ENCODE data around the gene CYBA. TPM values are rescaled to one million over a fixed set of nuclear protein-coding genes. Genes with fewer than 3 reads are reported as not detected.

CYBA gene
- total RNA-seq, 2 donors from 2014 or later = 82.0 to 132 TPM

DNA sequence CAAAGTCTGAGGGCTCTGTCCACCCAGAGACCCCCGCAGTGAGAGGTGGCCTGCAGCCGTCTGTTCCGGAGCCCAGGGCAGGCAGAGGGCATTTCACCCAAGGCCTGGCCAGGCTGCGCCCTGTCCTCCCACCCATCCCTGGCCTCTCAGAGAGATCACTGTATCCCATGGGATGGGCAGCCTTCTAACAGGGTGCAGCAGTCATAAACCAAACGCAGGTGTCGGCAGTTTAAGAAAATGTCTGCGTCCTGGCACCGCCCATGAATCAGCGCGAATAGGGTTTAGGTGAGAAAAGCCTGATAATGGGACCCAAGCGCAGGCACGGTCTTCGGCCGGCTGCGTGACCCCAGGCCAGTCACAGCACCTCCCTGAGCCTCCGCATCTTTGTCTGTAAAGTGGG, 5.4 kb downstream of the CYBA start:
- Histone ChIP-seq H3K36me3 (no peaks in the 10 kb centered on the region), H3K9me3 (no peaks in the 10 kb centered on the region), H3K27me3 (no peaks in the 10 kb centered on the region), H3K27ac (no peak overlapping the region), H3K4me3 (no peak overlapping the region), H3K4me1 (peaks cover 0 to 14% of the 10 kb centered on the region in 2 donors)
- TF ChIP-seq, protein P1, sequence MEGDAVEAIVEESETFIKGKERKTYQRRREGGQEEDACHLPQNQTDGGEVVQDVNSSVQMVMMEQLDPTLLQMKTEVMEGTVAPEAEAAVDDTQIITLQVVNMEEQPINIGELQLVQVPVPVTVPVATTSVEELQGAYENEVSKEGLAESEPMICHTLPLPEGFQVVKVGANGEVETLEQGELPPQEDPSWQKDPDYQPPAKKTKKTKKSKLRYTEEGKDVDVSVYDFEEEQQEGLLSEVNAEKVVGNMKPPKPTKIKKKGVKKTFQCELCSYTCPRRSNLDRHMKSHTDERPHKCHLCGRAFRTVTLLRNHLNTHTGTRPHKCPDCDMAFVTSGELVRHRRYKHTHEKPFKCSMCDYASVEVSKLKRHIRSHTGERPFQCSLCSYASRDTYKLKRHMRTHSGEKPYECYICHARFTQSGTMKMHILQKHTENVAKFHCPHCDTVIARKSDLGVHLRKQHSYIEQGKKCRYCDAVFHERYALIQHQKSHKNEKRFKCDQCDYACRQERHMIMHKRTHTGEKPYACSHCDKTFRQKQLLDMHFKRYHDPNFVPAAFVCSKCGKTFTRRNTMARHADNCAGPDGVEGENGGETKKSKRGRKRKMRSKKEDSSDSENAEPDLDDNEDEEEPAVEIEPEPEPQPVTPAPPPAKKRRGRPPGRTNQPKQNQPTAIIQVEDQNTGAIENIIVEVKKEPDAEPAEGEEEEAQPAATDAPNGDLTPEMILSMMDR (IDR thresholded peaks at IDR 0.05) = no peak
- DNase-seq (ENCODE audit: low spot score) = no peak

DNA sequence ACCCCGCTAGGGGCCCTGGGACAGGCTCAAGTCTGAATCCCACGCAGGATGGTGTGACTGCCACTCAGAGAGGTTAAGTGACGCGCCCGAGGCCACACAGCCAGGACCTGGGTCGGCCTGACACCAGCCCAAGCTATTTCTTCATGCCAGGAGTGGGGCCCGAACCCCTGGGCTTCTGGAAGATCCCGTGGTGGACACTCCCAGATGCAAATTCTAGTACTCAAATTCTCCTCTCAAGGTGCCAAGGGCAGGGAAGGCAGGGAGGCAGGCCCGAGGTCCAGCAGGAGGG, 7.3 kb downstream of the CYBA start:
- Histone ChIP-seq H3K4me3 (no peak overlapping the region), H3K27ac (no peak overlapping the region), H3K9me3 (no peaks in the 10 kb centered on the region), H3K4me1 (peaks cover 0 to 5% of the 10 kb centered on the region in 2 donors), H3K27me3 (peaks cover 5 to 11% of the 10 kb centered on the region in 2 donors), H3K36me3 (no peaks in the 10 kb centered on the region)
- no peak for DNase-seq (ENCODE audit: low spot score)
- TF ChIP-seq, protein P1 (IDR thresholded peaks at IDR 0.05) = no peak

DNA sequence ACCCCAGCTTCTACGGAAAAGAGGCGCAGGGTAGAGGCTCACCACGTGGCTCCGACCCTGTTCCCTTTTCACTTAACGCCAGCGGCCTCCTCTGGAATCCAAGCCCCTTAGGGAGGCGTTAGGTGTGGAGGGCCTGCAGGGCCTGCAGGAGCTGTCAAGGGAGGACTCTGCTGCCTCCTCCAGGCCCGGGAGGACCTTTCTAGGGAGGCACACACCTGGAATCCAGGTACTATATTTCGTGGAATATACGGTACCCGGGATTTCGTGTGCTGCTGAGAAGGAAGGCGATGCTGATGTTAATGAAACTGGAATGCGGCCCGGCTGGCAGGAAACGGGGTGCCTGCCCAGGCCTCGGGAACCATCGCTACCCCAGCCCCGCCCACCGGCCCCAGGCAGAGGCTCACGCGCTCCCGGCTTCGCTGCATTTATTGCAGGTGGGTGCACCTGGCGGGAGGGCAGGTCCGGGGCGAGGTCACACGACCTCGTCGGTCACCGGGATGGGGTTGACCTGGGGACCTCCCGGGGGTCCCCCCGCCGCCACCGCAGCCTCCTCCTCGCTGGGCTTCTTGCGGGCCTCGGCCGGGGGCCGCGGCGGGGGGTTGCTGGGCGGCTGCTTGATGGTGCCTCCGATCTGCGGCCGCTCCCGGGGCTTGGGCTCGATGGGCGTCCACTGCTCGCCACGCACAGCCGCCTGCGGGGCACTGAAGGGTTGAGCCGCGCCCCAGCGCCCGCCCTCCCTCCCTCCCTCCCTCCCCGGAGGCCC, 7.8 kb downstream of the CYBA start:
- peaks cover 5 to 15% of the 10 kb centered on the region in 2 donors for H3K27me3 ChIP-seq
- TF ChIP-seq, protein P1 (IDR thresholded peaks at IDR 0.05) = no peak
- H3K27ac ChIP-seq = no peak overlapping the region
- no peaks in the 10 kb centered on the region for H3K36me3 ChIP-seq
- no peak for DNase-seq (ENCODE audit: low spot score)
- H3K4me3 ChIP-seq = no peak overlapping the region
- H3K9me3 ChIP-seq = no peaks in the 10 kb centered on the region
- H3K4me1 ChIP-seq = peaks cover 0 to 5% of the 10 kb centered on the region in 2 donors

DNA sequence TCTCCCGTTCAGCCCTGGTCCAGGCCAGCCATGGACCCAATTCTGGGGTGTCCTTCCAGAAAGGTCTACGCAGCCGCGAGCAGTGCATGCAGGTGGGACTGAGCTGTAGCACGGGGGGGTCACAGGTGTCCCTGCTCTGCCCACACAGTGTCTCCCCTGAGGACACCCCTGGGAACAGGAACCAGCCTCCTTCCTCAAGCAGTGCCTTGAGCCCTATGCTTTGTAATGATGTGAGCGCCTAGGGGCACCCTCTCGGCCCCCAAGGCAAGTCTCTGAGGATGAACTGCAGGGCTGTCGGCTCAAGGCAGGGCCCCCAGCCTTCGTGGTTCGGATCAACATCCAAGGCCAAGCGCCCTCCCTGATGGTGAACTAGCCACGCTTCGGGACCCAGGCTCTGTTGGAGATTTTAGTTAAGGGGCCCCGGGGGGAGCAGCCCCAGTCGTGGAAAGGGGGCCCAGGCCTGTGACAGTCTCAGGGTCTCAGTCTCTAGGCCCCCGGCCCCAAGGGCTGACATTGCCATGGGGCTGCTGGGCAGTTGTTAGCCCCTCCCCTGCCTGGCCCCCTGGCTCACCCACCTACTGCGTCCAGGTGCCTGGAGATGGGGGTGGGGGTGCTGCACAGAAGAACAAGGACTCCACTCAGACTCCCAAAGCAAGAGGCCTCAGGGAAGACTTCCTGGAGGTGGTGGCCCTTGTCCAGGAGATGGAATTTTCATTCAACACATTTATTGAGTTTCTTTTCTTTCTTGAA, 10.2 kb downstream of the CYBA start:
- Histone ChIP-seq H3K27ac (no peak overlapping the region), H3K36me3 (no peaks in the 10 kb centered on the region), H3K9me3 (no peaks in the 10 kb centered on the region), H3K4me1 (peaks cover 0 to 5% of the 10 kb centered on the region in 2 donors), H3K4me3 (no peak overlapping the region), H3K27me3 (peaks cover 5 to 15% of the 10 kb centered on the region in 2 donors)
- TF ChIP-seq, protein P1 (IDR thresholded peaks at IDR 0.05) = no peak
- DNase-seq (ENCODE audit: low spot score) = no peak

DNA sequence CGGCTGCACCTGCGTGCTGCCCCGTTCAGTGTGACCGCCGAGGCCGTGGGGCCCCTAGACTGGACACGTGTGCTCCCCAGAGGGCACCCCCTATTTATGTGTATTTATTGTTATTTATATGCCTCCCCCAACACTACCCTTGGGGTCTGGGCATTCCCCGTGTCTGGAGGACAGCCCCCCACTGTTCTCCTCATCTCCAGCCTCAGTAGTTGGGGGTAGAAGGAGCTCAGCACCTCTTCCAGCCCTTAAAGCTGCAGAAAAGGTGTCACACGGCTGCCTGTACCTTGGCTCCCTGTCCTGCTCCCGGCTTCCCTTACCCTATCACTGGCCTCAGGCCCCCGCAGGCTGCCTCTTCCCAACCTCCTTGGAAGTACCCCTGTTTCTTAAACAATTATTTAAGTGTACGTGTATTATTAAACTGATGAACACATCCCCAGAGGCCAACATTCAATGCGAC, 10.8 kb downstream of the CYBA start:
- peaks cover 0 to 7% of the 10 kb centered on the region in 2 donors for H3K4me1 ChIP-seq
- no peaks in the 10 kb centered on the region for H3K36me3 ChIP-seq
- no peak overlapping the region for H3K27ac ChIP-seq
- H3K4me3 ChIP-seq = no peak overlapping the region
- peaks cover 5 to 15% of the 10 kb centered on the region in 2 donors for H3K27me3 ChIP-seq
- DNase-seq (ENCODE audit: low spot score) = no peak
- no peaks in the 10 kb centered on the region for H3K9me3 ChIP-seq
- TF ChIP-seq, protein P1 (IDR thresholded peaks at IDR 0.05) = no peak
